Stimulated activated effector memory CD8-positive, alpha-beta T cell treated with anti-CD3 and anti-CD28 coated beads, Interleukin-12 subunit alpha, Interleukin-12 subunit beta, amount 100 ng/mL, for 72 hours (primary cell): ENCODE data around the gene MIOS.

Experiments
- ATAC-seq: fragments of 150-1000 bp; cut with Tn5 transposase; 2 replicates; pipeline ENCODE4 v1.10.0; 2021
- DNase-seq, 2 donors: peaks; one replicate each; pipeline ENCODE4 v3.0.0; 2021 to 2022; ENCODE audit warnings: low spot score in 2 of 2
- H3K27ac Mint-ChIP-seq: one replicate; pipeline ENCODE4 v1.8.0; 2022; ENCODE audit warnings: mild to moderate bottlenecking, mixed read lengths
- H3K36me3 Mint-ChIP-seq: one replicate; pipeline ENCODE4 v1.8.0; 2022; ENCODE audit warnings: mild to moderate bottlenecking, mixed read lengths
- H3K4me1 Mint-ChIP-seq: one replicate; pipeline ENCODE4 v1.8.0; 2022; ENCODE audit warnings: mixed read lengths
- H3K4me3 Mint-ChIP-seq: one replicate; pipeline ENCODE4 v1.8.0; 2022; ENCODE audit warnings: mild to moderate bottlenecking, mixed read lengths
- H3K9me3 Mint-ChIP-seq: one replicate; pipeline ENCODE4 v1.8.0; 2022; ENCODE audit warnings: mixed read lengths

MIOS gene

DNA sequence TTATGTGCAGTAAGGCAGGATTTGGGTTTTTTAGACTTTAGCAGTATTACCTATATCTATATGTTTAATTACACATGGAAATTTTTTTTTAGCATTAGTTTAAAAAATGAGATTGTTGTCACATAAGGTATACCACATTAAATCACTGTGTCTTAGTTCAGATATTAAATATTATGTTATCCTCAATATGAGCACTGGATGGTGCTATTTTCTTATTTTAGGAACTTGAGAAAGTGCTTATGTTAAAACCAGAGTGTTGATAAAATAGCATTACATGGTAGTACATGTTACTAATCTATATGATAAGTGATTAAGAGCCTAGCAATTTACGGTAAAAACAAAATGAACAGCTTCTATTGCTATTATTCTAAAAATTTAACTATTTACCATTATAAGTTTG lies 28.8 kb downstream of the MIOS start:
- H3K9me3 Mint-ChIP-seq, result no peaks in the 10 kb centered on the region
- no peak overlapping the region for H3K4me3 Mint-ChIP-seq
- H3K36me3 Mint-ChIP-seq, result peaks cover 67% of the 10 kb centered on the region
- no peak overlapping the region for H3K27ac Mint-ChIP-seq
- DNase-seq (no peak), ATAC-seq (no peak)
- no peaks in the 10 kb centered on the region for H3K4me1 Mint-ChIP-seq

DNA sequence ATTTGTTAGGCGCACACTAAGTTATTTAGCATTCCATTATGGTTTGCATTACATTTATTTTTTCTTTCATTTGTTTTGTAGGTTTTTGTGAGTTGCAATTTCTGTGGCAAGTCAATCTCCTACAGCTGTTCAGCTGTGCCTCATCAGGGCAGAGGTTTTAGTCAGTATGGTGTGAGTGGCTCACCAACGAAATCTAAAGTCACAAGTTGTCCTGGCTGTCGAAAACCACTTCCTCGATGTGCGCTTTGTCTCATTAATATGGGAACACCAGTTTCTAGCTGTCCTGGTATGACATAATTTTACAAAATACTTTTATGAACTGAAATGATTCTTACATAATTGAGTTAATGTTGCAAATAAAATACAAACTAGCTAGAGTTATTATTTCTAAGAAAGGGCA lies 29.5 kb downstream of the MIOS start:
- Mint-ChIP-seq H3K36me3 (peaks cover 60% of the 10 kb centered on the region), H3K4me1 (no peaks in the 10 kb centered on the region), H3K4me3 (no peak overlapping the region), H3K27ac (no peak overlapping the region), H3K9me3 (peaks cover 6% of the 10 kb centered on the region)
- peak; percentile 85 for ATAC-seq
- no peak for DNase-seq

DNA sequence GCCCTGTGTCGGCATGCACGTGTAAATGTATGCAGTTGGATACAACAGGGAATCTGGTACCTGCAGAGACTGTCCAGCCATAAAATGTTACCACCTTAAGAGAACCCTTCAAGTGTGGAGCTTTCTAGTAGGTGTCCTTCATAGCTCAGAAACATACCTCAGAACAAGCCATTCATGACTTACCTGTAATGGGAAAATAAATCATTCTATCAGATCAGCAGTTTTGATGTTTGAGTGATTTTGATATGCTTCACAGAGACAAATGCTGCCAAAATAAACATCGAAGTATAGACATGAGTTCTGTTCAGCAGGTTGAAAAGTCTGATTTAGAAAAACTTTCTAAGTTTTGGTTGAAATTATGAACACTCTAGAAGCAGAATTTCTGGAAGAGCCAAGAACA lies 40.3 kb downstream of the MIOS start:
- Mint-ChIP-seq H3K27ac (no peak overlapping the region), H3K9me3 (no peaks in the 10 kb centered on the region), H3K36me3 (peaks cover 29% of the 10 kb centered on the region), H3K4me3 (no peak overlapping the region), H3K4me1 (no peaks in the 10 kb centered on the region)
- DNase-seq (no peak), ATAC-seq (no peak)

DNA sequence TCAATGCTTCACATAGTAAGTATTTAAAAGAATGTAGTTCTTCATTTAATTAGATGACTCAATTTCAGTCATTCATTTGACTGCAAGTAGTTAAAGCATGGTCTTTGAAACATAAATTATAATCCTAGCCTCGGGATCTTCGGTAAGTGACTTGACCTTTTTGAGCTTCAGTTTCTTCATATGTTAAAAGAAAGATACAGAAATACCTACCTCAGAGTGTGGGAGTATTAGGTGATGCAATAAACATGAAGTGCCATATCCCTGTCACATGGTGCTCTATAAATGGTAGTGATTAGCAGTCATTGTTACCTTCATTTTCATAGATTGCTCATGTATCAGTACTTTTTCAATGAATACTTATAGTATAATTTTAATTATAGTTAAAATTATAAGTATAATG lies 42.6 kb downstream of the MIOS start:
- Mint-ChIP-seq H3K4me1 (no peaks in the 10 kb centered on the region), H3K4me3 (no peak overlapping the region), H3K27ac (no peak overlapping the region), H3K36me3 (peaks cover 29% of the 10 kb centered on the region), H3K9me3 (no peaks in the 10 kb centered on the region)
- no peak for DNase-seq
- ATAC-seq, result no peak

DNA sequence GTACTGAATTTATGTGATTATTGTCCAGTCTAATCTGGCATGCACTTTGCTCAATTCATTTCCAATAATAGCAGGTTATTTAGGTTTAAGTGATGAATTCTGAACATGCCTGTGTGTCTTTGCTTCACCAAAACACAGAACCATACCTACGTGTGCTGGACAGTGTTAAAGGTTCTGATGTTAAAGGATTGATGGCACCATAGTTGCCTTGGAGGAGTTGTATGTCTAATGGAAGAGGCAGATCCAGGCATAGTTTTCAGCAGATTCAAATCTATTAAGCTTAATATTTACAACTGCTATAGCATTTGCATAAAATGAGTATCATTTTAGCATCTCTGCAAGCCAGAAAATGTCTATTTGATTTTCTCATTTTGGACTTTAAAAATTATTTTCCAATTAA lies 45.8 kb downstream of the MIOS start:
- no peak for DNase-seq
- Mint-ChIP-seq H3K27ac (no peak overlapping the region), H3K4me1 (no peaks in the 10 kb centered on the region), H3K36me3 (peaks cover 7% of the 10 kb centered on the region), H3K9me3 (no peaks in the 10 kb centered on the region), H3K4me3 (no peak overlapping the region)
- ATAC-seq, result no peak

DNA sequence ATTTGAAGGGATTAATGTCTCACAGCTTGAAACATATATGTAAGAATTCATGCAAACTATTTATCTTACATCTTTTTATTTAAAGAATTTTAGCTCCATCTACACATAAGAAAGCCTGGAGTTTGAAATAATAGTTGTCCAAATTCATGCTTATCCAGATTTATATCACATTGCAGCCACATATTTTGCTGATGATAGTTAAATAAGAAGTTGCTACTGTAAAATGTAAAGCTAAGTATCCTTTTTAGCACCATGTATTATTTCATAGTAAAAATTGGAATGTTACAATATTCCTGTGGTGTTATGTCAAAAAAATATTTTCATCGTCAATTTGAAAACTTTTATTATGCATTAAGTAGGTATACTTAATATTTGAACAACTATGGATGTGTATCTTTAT lies 46.5 kb downstream of the MIOS start:
- ATAC-seq (no peak), DNase-seq (no peak)
- no peaks in the 10 kb centered on the region for H3K4me1 Mint-ChIP-seq
- H3K9me3 Mint-ChIP-seq, result no peaks in the 10 kb centered on the region
- no peak overlapping the region for H3K27ac Mint-ChIP-seq
- peaks cover under 1% of the 10 kb centered on the region for H3K36me3 Mint-ChIP-seq
- H3K4me3 Mint-ChIP-seq, result no peak overlapping the region

DNA sequence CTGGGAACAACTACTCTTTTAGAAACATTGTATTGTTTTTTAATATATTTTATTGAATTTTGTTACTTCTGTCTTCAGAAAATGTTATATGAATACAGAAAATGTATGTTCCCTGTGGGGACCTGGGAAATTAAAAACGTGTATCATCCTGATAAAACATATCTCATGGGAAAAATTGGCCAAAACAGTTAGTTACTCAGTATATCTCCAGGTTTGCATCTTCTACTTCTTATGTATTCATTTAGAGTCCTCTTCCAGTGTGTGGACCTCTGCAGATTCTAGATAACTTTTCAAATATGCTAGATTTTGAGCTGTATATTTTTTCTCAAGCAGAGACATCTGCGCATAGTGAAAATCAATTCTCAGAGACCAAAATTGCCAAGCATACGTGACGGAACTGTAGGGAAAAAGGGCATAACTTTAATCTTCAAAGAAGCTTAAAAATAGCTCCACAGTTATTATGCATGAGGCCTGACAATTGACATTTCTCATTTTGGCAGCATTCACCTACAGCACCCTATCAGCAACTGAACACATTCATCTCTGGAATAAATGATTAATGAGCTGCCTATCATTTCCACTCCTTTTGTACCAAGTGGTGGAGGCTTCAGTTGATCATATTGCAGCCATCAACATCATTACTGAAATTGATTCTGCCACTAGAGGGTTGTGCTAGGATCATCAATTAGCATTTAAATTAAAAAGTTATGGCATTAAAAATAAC lies 47.5 kb downstream of the MIOS start:
- Mint-ChIP-seq H3K27ac (no peak overlapping the region), H3K4me3 (no peak overlapping the region), H3K36me3 (no peaks in the 10 kb centered on the region)

DNA sequence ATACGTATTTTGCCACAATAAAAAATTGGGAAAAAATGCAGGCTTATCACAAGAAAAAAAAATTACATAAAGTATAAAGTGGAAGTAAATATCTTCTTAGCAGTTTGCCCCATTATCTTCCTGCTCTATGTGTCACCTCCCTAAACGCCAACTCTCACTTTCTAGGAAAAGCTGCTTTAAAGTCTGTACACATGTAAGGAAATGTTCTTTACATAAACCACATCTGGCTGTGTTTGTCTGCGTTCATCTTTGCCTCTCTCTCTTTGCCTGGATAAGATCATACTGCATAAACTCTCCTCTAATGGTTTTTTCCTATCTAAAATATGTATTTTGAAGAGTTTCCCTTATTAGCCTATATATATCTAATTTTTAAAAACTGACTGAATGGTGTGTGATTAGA lies 50.9 kb downstream of the MIOS start:
- ATAC-seq (no peak), DNase-seq (no peak)
- no peak overlapping the region for H3K27ac Mint-ChIP-seq
- no peaks in the 10 kb centered on the region for H3K9me3 Mint-ChIP-seq
- H3K4me3 Mint-ChIP-seq, result no peak overlapping the region
- no peaks in the 10 kb centered on the region for H3K36me3 Mint-ChIP-seq
- H3K4me1 Mint-ChIP-seq, result no peaks in the 10 kb centered on the region

More for the DNA sequence above, 47.5 kb downstream of the MIOS start:
- H3K9me3 Mint-ChIP-seq, result no peaks in the 10 kb centered on the region
- ATAC-seq, result no peak
- no peaks in the 10 kb centered on the region for H3K4me1 Mint-ChIP-seq
- no peak for DNase-seq

DNA sequence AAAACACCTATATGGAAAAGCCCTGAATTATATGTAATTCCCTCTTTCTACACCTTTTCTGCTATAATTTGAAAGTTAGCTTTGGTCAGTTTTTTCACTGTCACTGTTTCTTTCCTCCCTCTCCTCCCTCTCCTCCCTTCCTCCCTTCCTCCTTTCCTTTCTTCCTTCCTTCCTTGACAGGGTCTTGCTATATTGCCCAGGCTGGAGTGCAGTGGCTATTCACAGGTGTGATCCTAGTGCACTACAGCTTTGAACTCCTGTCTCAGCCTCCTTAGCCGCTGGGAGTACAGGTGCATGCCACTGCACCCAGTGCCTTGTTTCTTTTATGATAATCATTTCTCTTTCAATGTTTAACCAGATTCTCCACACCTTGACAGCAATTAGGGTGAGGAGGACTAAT lies 51.7 kb downstream of the MIOS start:
- Mint-ChIP-seq H3K36me3 (no peaks in the 10 kb centered on the region), H3K4me1 (no peaks in the 10 kb centered on the region), H3K9me3 (no peaks in the 10 kb centered on the region), H3K4me3 (no peak overlapping the region), H3K27ac (peak overlapping the region; percentile 47)
- ATAC-seq (no peak), DNase-seq (no peak)

DNA sequence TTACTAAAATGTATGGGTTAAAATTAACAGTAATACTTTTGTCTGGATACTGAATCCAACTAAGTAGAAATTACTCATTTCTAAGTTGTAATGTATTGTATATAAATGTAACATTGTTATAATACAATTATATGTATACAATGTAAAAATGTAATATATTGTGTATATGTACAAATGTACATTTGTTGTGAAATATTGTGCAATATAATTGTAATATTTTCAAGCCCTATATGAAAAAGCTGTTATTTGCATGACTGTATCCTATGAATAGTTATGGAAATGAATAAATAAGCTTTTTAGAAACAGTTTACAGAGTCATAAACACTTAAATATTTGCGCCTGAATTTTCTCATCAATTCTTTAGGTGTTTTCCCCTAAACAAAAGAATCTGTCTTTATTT lies 53.6 kb downstream of the MIOS start:
- Mint-ChIP-seq H3K36me3 (no peaks in the 10 kb centered on the region), H3K9me3 (no peaks in the 10 kb centered on the region), H3K27ac (no peak overlapping the region), H3K4me3 (no peak overlapping the region), H3K4me1 (no peaks in the 10 kb centered on the region)
- ATAC-seq (no peak), DNase-seq (no peak)

DNA sequence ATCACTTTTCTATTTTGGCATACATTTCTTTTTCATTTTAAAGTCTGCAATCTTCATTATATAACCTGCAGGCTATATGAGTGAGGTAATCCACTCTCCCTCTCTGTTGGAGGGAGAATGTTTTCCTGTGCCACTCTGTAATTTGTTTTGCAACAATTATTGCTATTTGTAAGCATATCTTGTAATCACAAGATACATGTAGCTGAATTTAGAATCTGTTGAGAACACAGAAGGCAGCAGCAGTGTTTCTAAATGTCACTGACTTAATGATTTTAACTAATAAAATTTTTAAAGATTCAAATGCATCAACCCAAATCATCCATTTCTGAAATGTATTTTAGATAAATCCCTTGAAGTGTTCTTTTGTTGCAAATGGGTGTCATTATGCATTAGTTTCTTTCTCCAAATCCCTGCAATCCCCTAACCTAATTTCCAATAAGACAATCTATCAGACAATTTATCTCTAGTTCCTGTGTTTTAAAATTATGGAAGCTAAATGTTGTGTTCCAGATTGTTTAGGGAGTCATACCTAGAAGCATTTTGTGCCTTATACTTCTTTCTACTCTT lies 54.0 kb downstream of the MIOS start:
- Mint-ChIP-seq H3K27ac (no peak overlapping the region), H3K9me3 (no peaks in the 10 kb centered on the region), H3K36me3 (no peaks in the 10 kb centered on the region), H3K4me3 (no peak overlapping the region), H3K4me1 (no peaks in the 10 kb centered on the region)
- ATAC-seq, result no peak
- DNase-seq, result no peak

DNA sequence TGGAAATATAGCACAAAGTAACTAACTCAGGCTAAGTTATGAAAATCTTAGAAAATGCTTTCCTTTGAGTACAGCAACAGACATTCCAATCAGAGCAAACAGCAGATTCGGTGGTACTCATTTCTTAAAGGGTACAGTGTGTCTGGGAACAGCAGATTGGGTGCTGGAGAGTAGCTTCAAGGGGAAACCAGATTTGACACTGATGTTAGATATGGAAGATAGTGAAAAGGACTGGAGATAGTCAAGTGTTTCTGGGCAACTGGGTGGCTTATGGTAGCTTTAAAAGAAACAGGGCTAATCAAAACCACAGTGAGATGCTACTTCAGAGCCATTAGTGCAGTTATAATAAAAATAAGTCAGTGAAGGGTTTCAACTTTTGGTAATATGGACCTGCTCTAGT lies 61.8 kb downstream of the MIOS start:
- no peak overlapping the region for H3K4me3 Mint-ChIP-seq
- H3K9me3 Mint-ChIP-seq, result peaks cover 6% of the 10 kb centered on the region
- peaks cover 4% of the 10 kb centered on the region for H3K36me3 Mint-ChIP-seq
- no peak overlapping the region for H3K27ac Mint-ChIP-seq
- H3K4me1 Mint-ChIP-seq, result no peaks in the 10 kb centered on the region
- no peak for ATAC-seq
- no peak for DNase-seq

DNA sequence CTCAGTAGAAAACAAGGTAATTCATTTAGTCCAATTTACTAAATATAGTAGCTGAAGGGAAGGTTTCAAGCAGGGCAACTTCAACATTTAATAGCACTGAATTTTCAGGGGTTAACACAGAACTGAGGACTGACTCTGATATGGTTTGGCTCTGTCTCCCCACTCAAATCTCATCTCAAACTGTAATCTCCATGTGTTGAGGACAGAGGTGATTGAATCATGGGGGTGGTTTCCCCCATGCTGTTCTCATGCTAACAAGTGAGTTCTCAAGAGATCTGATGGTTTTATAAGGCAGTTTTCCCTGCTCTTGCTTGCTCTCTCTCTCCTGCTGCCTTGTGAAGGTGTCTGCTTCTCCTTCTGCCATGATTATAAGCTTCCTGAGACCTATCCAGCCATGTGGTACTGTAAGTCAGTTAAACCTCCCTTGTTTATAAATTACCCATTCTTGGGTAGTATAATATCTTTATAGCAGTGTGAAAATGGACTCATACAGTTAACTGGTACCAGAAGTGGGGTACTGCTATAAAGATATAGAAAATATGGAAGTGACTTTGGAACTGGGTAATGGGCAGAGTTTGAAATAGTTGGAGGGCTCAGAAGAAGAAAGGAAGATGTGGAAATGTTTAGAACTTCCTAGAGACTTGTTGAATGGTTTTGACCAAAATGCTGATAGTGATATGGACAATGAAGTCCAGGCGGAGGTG lies 64.1 kb downstream of the MIOS start:
- DNase-seq (no peak), ATAC-seq (no peak)
- Mint-ChIP-seq H3K4me1 (no peaks in the 10 kb centered on the region), H3K4me3 (no peak overlapping the region), H3K27ac (no peak overlapping the region), H3K9me3 (peaks cover 6% of the 10 kb centered on the region), H3K36me3 (peaks cover 14% of the 10 kb centered on the region)

DNA sequence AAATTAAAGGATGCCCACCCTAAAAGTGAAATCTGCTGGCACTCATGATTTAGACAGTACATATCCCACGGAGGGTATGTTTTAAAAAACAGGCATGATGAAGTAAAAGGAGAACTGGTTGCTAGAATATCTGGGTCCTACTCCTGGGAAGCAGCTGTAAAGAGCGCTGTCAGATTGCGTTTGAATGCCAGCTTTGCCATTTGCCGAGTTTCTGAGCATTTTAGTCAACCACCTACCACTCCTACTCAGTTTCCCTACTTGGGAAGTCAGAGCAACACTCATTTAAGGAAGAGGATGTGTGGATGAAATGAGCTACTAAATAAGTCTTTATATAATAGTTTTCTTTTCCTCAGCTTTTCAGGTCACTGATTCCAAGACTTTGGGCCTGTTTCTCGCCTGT lies 72.7 kb downstream of the MIOS start:
- Mint-ChIP-seq H3K4me3 (peak overlapping the region; percentile 97), H3K4me1 (peaks cover 38% of the 10 kb centered on the region), H3K9me3 (no peaks in the 10 kb centered on the region), H3K27ac (peak overlapping the region; percentile 96), H3K36me3 (peaks cover 54% of the 10 kb centered on the region)
- ATAC-seq (no peak), DNase-seq (no peak)

DNA sequence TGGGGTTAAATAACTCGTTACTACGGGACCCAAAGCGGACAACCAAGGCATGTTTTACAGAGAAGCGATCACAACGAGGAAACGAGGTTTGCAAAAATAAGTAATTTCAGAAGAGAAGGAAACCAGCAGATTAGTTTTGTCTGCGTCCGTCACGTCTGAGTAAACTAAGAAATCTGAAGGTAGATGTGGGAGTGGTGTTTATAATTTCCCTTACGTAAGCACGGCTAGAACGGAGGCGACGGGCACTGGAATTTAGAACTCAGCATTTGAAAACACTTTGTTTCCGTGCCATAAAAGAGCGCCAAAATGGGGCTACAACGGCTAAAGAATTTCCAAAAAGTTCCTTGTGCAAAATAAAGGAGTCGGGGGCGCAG lies 73.2 kb downstream of the MIOS start:
- ATAC-seq, result peak; percentile 65
- peak overlapping the region; percentile 97 for H3K4me3 Mint-ChIP-seq
- no peaks in the 10 kb centered on the region for H3K9me3 Mint-ChIP-seq
- H3K4me1 Mint-ChIP-seq, result peaks cover 41% of the 10 kb centered on the region
- peak overlapping the region; percentile 96 for H3K27ac Mint-ChIP-seq
- peaks cover 54% of the 10 kb centered on the region for H3K36me3 Mint-ChIP-seq
- DNase-seq, result no peak
